ENCODE results near the gene RETREG1. TPM values are rescaled to one million over a fixed set of nuclear protein-coding genes. Genes with fewer than 3 reads are reported as not detected.

The RETREG1 gene
- total RNA-seq, 1 donor from 2014 or later: 11.6 TPM

DNA sequence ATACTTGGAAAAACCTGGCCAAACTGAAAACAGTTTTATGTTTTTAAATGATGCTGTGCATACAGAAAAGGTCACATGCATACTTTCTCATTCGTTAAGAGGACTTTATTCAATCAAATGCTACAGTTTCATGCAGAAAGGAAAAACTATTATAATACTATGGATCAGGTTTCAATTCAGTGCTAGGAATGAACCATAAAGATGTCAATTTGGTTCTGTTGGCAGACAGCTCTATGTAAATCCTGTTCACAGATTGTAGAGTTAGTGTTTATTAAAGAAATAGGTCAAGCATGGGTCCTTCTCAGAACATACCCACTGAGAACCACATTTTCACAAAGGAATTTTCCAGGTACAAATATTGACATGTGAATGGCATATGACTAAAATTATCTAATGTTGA is 57.1 kb downstream of the RETREG1 start:
- no peaks in the 10 kb centered on the region for H3K9me3 Mint-ChIP-seq
- no peaks in the 10 kb centered on the region for H3K36me3 Mint-ChIP-seq
- H3K27me3 Mint-ChIP-seq: no peaks in the 10 kb centered on the region
- H3K4me1 Mint-ChIP-seq (ENCODE audit: unreplicated experiment): no peaks in the 10 kb centered on the region
- TF ChIP-seq, protein P1, sequence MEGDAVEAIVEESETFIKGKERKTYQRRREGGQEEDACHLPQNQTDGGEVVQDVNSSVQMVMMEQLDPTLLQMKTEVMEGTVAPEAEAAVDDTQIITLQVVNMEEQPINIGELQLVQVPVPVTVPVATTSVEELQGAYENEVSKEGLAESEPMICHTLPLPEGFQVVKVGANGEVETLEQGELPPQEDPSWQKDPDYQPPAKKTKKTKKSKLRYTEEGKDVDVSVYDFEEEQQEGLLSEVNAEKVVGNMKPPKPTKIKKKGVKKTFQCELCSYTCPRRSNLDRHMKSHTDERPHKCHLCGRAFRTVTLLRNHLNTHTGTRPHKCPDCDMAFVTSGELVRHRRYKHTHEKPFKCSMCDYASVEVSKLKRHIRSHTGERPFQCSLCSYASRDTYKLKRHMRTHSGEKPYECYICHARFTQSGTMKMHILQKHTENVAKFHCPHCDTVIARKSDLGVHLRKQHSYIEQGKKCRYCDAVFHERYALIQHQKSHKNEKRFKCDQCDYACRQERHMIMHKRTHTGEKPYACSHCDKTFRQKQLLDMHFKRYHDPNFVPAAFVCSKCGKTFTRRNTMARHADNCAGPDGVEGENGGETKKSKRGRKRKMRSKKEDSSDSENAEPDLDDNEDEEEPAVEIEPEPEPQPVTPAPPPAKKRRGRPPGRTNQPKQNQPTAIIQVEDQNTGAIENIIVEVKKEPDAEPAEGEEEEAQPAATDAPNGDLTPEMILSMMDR (conservative IDR thresholded peaks at IDR 0.05): no peak
- H3K4me3 Mint-ChIP-seq: no peak overlapping the region
- DNase-seq (ENCODE audit: extremely low spot score, unreplicated experiment): no peak
- no peak overlapping the region for H3K27ac Mint-ChIP-seq

DNA sequence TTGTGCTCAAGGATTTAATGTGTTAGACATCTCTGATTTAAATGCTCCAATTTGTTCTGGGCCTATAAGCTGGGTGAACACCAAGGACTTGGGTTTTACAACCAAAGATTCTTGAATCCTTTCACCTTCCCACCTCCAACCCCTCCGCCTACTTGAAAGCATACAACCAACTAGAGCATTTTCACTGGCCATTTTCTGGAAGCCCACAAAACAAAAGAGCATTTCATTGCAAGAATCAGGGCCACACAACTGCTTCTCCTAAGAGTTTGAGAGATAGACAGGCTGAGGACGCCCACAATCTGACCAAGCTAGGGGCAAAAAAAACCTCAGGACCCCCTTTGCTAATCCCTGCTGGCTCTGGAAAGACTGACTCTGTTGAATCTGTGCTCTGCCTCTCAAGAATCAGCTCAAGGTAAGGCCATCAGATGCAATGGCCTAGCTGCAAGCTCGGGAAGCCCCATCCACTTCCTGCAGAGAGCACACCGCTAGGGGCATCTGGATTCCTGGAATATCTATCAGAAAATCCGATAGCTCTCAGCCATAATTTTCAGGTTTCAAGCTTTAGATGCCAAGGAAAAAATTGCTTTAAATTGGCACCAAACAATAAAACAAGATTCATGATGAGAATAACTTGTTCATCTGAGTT is 57.7 kb downstream of the RETREG1 start:
- no peaks in the 10 kb centered on the region for H3K4me1 Mint-ChIP-seq (ENCODE audit: unreplicated experiment)
- no peak overlapping the region for H3K4me3 Mint-ChIP-seq
- H3K27ac Mint-ChIP-seq: no peak overlapping the region
- H3K9me3 Mint-ChIP-seq: no peaks in the 10 kb centered on the region
- no peaks in the 10 kb centered on the region for H3K27me3 Mint-ChIP-seq
- TF ChIP-seq, protein P1 (conservative IDR thresholded peaks at IDR 0.05): no peak
- no peaks in the 10 kb centered on the region for H3K36me3 Mint-ChIP-seq
- DNase-seq (ENCODE audit: extremely low spot score, unreplicated experiment): no peak

DNA sequence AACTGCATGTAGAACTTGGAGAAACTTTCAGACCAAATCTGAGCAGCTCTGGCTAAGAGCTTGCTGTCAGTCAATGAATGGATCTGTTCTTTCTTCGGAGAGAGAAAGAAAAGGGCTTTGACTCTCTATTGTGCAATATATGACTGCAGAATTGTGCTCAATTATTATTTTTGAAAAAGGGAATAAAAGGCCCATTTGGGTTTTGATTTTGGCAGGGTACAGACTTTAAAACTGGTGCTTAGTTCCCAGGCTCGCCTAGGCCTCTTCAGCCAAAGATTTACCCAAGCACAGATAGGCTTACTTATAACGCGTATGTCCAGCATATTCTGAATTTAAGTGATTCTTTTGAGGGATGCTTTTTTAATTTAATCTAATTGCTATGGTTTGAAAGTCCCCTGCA is 59.3 kb downstream of the RETREG1 start:
- Mint-ChIP-seq H3K36me3 (no peaks in the 10 kb centered on the region), H3K27me3 (no peaks in the 10 kb centered on the region), H3K4me3 (no peak overlapping the region), H3K4me1 (ENCODE audit: unreplicated experiment) (peaks cover 3% of the 10 kb centered on the region), H3K27ac (no peak overlapping the region), H3K9me3 (no peaks in the 10 kb centered on the region)
- TF ChIP-seq, protein P1 (conservative IDR thresholded peaks at IDR 0.05): no peak
- DNase-seq (ENCODE audit: extremely low spot score, unreplicated experiment): no peak

DNA sequence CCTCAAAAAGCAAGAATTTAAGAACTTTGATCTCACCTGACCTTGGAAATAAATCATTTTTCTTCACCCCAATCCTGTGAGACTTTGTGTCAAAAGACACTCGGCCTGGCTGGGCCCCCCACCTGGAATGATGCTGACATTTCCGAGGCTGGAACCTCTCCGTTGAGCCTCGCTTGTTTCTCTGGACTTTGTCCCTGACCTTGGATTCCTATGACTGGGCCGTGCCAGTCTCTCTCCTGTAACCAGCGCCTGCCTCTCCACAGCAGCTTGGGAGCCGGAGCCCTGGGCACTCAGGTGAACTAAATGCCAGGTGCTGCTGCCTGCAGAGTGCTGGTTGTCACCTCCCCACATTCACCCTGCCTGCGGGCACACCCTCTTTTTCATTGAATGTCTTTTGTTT is 62.7 kb downstream of the RETREG1 start:
- Mint-ChIP-seq H3K9me3 (no peaks in the 10 kb centered on the region), H3K27ac (no peak overlapping the region), H3K4me1 (ENCODE audit: unreplicated experiment) (peaks cover 4% of the 10 kb centered on the region), H3K36me3 (no peaks in the 10 kb centered on the region), H3K27me3 (no peaks in the 10 kb centered on the region), H3K4me3 (no peak overlapping the region)
- DNase-seq (ENCODE audit: extremely low spot score, unreplicated experiment): no peak
- TF ChIP-seq, protein P1 (conservative IDR thresholded peaks at IDR 0.05): no peak

DNA sequence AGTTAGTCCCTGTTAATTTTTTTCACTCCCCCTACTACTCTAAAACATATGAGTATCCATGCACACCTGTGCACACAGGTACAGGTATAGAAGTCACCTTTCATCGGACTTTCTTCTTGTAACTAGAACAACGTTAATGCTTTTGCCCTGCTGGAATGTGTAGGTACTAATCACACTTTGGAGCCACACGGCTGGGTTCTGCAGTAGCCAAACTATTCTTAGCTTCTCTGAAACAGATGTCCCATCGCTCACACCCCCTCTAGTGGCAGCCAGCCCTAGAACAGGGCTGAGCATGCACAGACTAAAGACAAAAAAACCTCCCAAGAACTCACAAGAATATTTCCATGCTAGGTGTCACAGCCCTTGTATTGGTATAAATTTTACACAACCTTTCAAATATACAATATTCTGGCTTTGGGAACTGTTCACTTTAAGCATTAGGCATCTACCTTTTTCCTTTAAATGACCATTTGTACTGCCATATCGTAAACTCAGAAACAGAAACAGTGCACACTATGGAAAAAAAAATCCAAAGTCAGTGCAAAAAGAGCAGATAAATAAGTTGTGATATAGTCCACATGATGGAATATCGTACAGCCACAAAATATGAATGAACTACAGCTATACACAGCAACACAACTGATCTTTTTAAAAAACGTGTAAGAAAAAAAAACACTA is 64.0 kb downstream of the RETREG1 start:
- no peaks in the 10 kb centered on the region for H3K27me3 Mint-ChIP-seq
- H3K36me3 Mint-ChIP-seq: no peaks in the 10 kb centered on the region
- H3K4me3 Mint-ChIP-seq: no peak overlapping the region
- TF ChIP-seq, protein P1 (conservative IDR thresholded peaks at IDR 0.05): peak; percentile 91
- DNase-seq (ENCODE audit: extremely low spot score, unreplicated experiment): no peak
- H3K4me1 Mint-ChIP-seq (ENCODE audit: unreplicated experiment): peaks cover 4% of the 10 kb centered on the region
- H3K27ac Mint-ChIP-seq: no peak overlapping the region
- no peaks in the 10 kb centered on the region for H3K9me3 Mint-ChIP-seq
